Right renal pelvis (tissue), 4 donors: ENCODE results near the gene SEMA6A. TPM values are rescaled to one million over a fixed set of nuclear protein-coding genes. Genes with fewer than 3 reads are reported as not detected.

ENCODE experiments used
- DNase-seq, 4 donors: peaks; one replicate each; pipeline ENCODE4 v3.0.0-alpha.2; 2013; ENCODE audit warnings: low read depth in 4 of 4, low spot score in 3 of 4, missing footprints in 1 of 4
- polyA plus RNA-seq, 4 donors: library from polyadenylated mRNA; unstranded; fragments of 120-200 nt; gene quantifications; one replicate each; pipeline ENCODE4 v1.2.1, GENCODE V29; 2013; ENCODE audit not compliant: insufficient read length in 4 of 4

Gene SEMA6A
- polyA plus RNA-seq, 4 donors: 47.9 to 51.7 (median 50.6) TPM

GRCh38 chr5:116418774-116419173 lies 155.8 kb downstream of the SEMA6A start:
- DNase-seq: no peak

GRCh38 chr5:116418016-116418415 lies 156.6 kb downstream of the SEMA6A start:
- DNase-seq: no peak

- DNase-seq: no peak
These were observed 158.6 kb downstream of the SEMA6A start for GRCh38 chr5:116415989-116416388.

GRCh38 chr5:116415182-116415581 lies 159.4 kb downstream of the SEMA6A start:
- no peak for DNase-seq

GRCh38 chr5:116411101-116411571 lies 163.5 kb downstream of the SEMA6A start:
- DNase-seq: no peak

GRCh38 chr5:116410336-116410890 lies 164.2 kb downstream of the SEMA6A start:
- DNase-seq: no peak

GRCh38 chr5:116409591-116410296 lies 164.9 kb downstream of the SEMA6A start:
- DNase-seq: no peak

- no peak for DNase-seq
These were observed 168.1 kb downstream of the SEMA6A start for GRCh38 chr5:116406306-116407041.

- DNase-seq: no peak
These were observed 169.8 kb downstream of the SEMA6A start for GRCh38 chr5:116404792-116405191.

- no peak for DNase-seq
These were observed 170.6 kb downstream of the SEMA6A start for GRCh38 chr5:116404016-116404415.

GRCh38 chr5:116402235-116402634 lies 172.4 kb downstream of the SEMA6A start:
- no peak for DNase-seq

- DNase-seq: no peak
These were observed 173.0 kb downstream of the SEMA6A start for GRCh38 chr5:116401576-116401975.

GRCh38 chr5:116396476-116397099 lies 178.0 kb downstream of the SEMA6A start:
- no peak for DNase-seq

- DNase-seq: no peak
These were observed 178.9 kb downstream of the SEMA6A start for GRCh38 chr5:116395631-116396203.

GRCh38 chr5:116395226-116395625 lies 179.4 kb downstream of the SEMA6A start:
- no peak for DNase-seq

- DNase-seq: no peak
These were observed 180.3 kb downstream of the SEMA6A start for GRCh38 chr5:116394186-116394867.
